ENCODE measurements around the gene SPIB.
A peak's percentile ranks its signal among the peaks of the same experiment; 100 is the strongest.
"Not testable (repeated sequence)": the region's sequence is repeated elsewhere in the genome, so short reads cannot be mapped to it uniquely, and the experiment has no call there.

Gene SPIB

GRCh38 chr19:50467566-50467965 is 48.8 kb downstream of the SPIB start:
- no peak for DNase-seq

- no peak for DNase-seq
Measured at GRCh38 chr19:50468818-50469217, 50.1 kb downstream of the SPIB start.

GRCh38 chr19:50473336-50473735 is 54.6 kb downstream of the SPIB start:
- not testable (repeated sequence) for DNase-seq

- DNase-seq: no peak
Measured at GRCh38 chr19:50475101-50475568, 56.4 kb downstream of the SPIB start.

GRCh38 chr19:50475736-50476223 is 57.0 kb downstream of the SPIB start:
- no peak for DNase-seq

- peak; percentile 98 for DNase-seq
Measured at GRCh38 chr19:50476224-50476906, 57.6 kb downstream of the SPIB start, which contains the start of the genes EMC10 and GARIN5A. Gene EMC10, plus strand, starts transcription at chr19:50476507. Its CDS starts 38 bp downstream, at chr19:50476545. Gene GARIN5A, minus strand, starts transcription at chr19:50476848. Its CDS starts 460 bp downstream, at chr19:50476388.

GRCh38 chr19:50476907-50477238 is 58.1 kb downstream of the SPIB start:
- no peak for DNase-seq

- no peak for DNase-seq
Measured at GRCh38 chr19:50477751-50478515, 59.2 kb downstream of the SPIB start.

GRCh38 chr19:50478901-50479715 is 60.4 kb downstream of the SPIB start:
- no peak for DNase-seq

GRCh38 chr19:50479761-50480251 is 61.1 kb downstream of the SPIB start:
- no peak for DNase-seq

GRCh38 chr19:50480281-50481111 is 61.8 kb downstream of the SPIB start:
- DNase-seq: no peak
